NOMO-1 treated with dmso at 0.1 percent for 144 hours (cell line): Measurements from ENCODE around the gene PTPN5.
"Not testable (repeated sequence)": the region's sequence is repeated elsewhere in the genome, so short reads cannot be mapped to it uniquely, and the experiment has no call there.

Source experiments
- DNase-seq: peaks from one replicate; lab custom pipeline; 2025; ENCODE audit not compliant: unreplicated experiment; lab: John Stamatoyannopoulos, UW

Gene PTPN5

GRCh38 chr11:18691467-18692140 is 100.0 kb downstream of the PTPN5 start:
- not testable (repeated sequence) for DNase-seq

GRCh38 chr11:18684267-18684666 is 107.3 kb downstream of the PTPN5 start:
- DNase-seq, result no peak

GRCh38 chr11:18682466-18682865 is 109.1 kb downstream of the PTPN5 start:
- no peak for DNase-seq

- DNase-seq, result not testable (repeated sequence)
These were observed 109.6 kb downstream of the PTPN5 start for GRCh38 chr11:18681949-18682348.
